BLaER1 treated with 17β-estradiol and CSF1 and Interleukin-3, amounts not matched to agents 10 nM and 100 nM (cell line): ENCODE data around the gene ULBP2.
"Not testable (repeated sequence)": the region's sequence is repeated elsewhere in the genome, so short reads cannot be mapped to it uniquely, and the experiment has no call there.

Source experiments
- H3K27ac ChIP-seq, 11 experiments: shearing (Covaris generic); formaldehyde crosslinking; 2 replicates each; pipeline ENCODE4 v1.8.1; 2022
- H3K27me3 ChIP-seq, 11 experiments: shearing (Covaris generic); formaldehyde crosslinking; 2 replicates each; pipeline ENCODE4 v1.8.1; 2022
- H3K36me3 ChIP-seq, 11 experiments: shearing (Covaris generic); formaldehyde crosslinking; 2 replicates each; pipeline ENCODE4 v1.8.1; 2022
- H3K4me1 ChIP-seq, 10 experiments: shearing (Covaris generic); formaldehyde crosslinking; 2 replicates each; pipeline ENCODE4 v1.8.1; 2022
- H3K4me2 ChIP-seq, 11 experiments: shearing (Covaris generic); formaldehyde crosslinking; 2 replicates each; pipeline ENCODE4 v1.8.1; 2022
- H3K4me3 ChIP-seq, 10 experiments: shearing (Covaris generic); formaldehyde crosslinking; 2 replicates each; pipeline ENCODE4 v1.8.1; 2022
- H3K9ac ChIP-seq, 11 experiments: shearing (Covaris generic); formaldehyde crosslinking; 2 replicates each; pipeline ENCODE4 v1.8.1; 2022
- H3K9me3 ChIP-seq, 11 experiments: shearing (Covaris generic); formaldehyde crosslinking; replicated peaks in 1 of 11; 2 replicates each; pipeline ENCODE4 v1.8.1; 2022
- H4K20me1 ChIP-seq, 11 experiments: shearing (Covaris generic); formaldehyde crosslinking; 2 replicates each; pipeline ENCODE4 v1.8.1; 2022
- Cebpa-rat ChIP-seq, 11 experiments: shearing (Covaris generic); IDR thresholded peaks; 2 replicates each; pipeline ENCODE4 v1.8.1; 2022

Gene ULBP2

GRCh38 chr6:149923327-149923986 lies 18.4 kb upstream of the ULBP2 start:
- Histone ChIP-seq H3K4me2 (peak overlapping the region in 6 of 11 experiments; percentile 15 to 42 (median 32); a peak in 5 of 22 replicates), H3K27ac (no peak overlapping the region), H3K4me3 (peak overlapping the region in 8 of 10 experiments; percentile 0 to 41 (median 20); a peak in 4 of 20 replicates), H3K9me3 (peaks cover 14 to 28% (median 21%) of the 10 kb centered on the region in 11 experiments), H3K36me3 (no peaks in the 10 kb centered on the region), H4K20me1 (peaks cover 0 to 15% (median 0%) of the 10 kb centered on the region in 11 experiments; a peak in 2 of 22 replicates), H3K9ac (no peak overlapping the region), H3K4me1 (peaks cover 0 to 17% (median 7%) of the 10 kb centered on the region in 10 experiments; a peak in 13 of 20 replicates), H3K27me3 (peaks cover 61 to 87% (median 80%) of the 10 kb centered on the region in 11 experiments)
- TF ChIP-seq Cebpa-rat (IDR thresholded peaks at IDR 0.05) = no peak

GRCh38 chr6:149924206-149924932 lies 17.4 kb upstream of the ULBP2 start:
- no peak overlapping the region for H3K4me2 ChIP-seq
- no peak overlapping the region for H3K4me3 ChIP-seq
- no peak overlapping the region for H3K9ac ChIP-seq
- H3K27ac ChIP-seq = no peak overlapping the region
- peaks cover 14 to 28% (median 21%) of the 10 kb centered on the region in 11 experiments for H3K9me3 ChIP-seq
- H3K36me3 ChIP-seq = no peaks in the 10 kb centered on the region
- TF ChIP-seq Cebpa-rat (IDR thresholded peaks at IDR 0.05) = no peak
- H3K4me1 ChIP-seq = peaks cover 0 to 17% (median 7%) of the 10 kb centered on the region in 10 experiments; a peak in 13 of 20 replicates
- H3K27me3 ChIP-seq = peaks cover 67 to 96% (median 89%) of the 10 kb centered on the region in 11 experiments
- H4K20me1 ChIP-seq = peaks cover 0 to 15% (median 0%) of the 10 kb centered on the region in 11 experiments; a peak in 2 of 22 replicates

- Histone ChIP-seq H3K36me3 (no peaks in the 10 kb centered on the region), H3K4me3 (no peak overlapping the region), H4K20me1 (peaks cover 0 to 15% (median 0%) of the 10 kb centered on the region in 11 experiments; a peak in 2 of 22 replicates), H3K4me2 (no peak overlapping the region), H3K27ac (no peak overlapping the region), H3K4me1 (peaks cover 0 to 17% (median 7%) of the 10 kb centered on the region in 10 experiments; a peak in 13 of 20 replicates), H3K9me3 (peaks cover 14 to 28% (median 21%) of the 10 kb centered on the region in 11 experiments), H3K27me3 (peaks cover 72 to 100% (median 92%) of the 10 kb centered on the region in 11 experiments), H3K9ac (no peak overlapping the region)
- TF ChIP-seq Cebpa-rat (IDR thresholded peaks at IDR 0.05) = no peak
Observed at GRCh38 chr6:149924933-149925252, 16.9 kb upstream of the ULBP2 start.

- H3K4me1 ChIP-seq = peaks cover 0 to 17% (median 7%) of the 10 kb centered on the region in 10 experiments; a peak in 13 of 20 replicates
- peak overlapping the region; percentile 72 to 97 (median 82) for H3K4me2 ChIP-seq
- no peak for TF ChIP-seq Cebpa-rat (IDR thresholded peaks at IDR 0.05)
- H3K9me3 ChIP-seq = peaks cover 14 to 28% (median 21%) of the 10 kb centered on the region in 11 experiments
- peaks cover 77 to 100% (median 92%) of the 10 kb centered on the region in 11 experiments for H3K27me3 ChIP-seq
- peak overlapping the region; percentile 47 to 71 (median 57) for H3K4me3 ChIP-seq
- peak overlapping the region in 3 of 11 experiments; percentile 33 to 47 (median 46); a peak in 4 of 22 replicates for H3K27ac ChIP-seq
- no peaks in the 10 kb centered on the region for H3K36me3 ChIP-seq
- peaks cover 0 to 15% (median 0%) of the 10 kb centered on the region in 11 experiments; a peak in 2 of 22 replicates for H4K20me1 ChIP-seq
- peak overlapping the region in 8 of 11 experiments; percentile 16 to 74 (median 58); a peak in 11 of 22 replicates for H3K9ac ChIP-seq
Observed at GRCh38 chr6:149925253-149925973, 16.4 kb upstream of the ULBP2 start.

- Histone ChIP-seq H3K27ac (peak overlapping the region in 3 of 11 experiments; percentile 33 to 47 (median 46); a peak in 4 of 22 replicates), H3K4me2 (peak overlapping the region; percentile 72 to 97 (median 82)), H3K9me3 (peaks cover 14 to 28% (median 21%) of the 10 kb centered on the region in 11 experiments), H3K36me3 (no peaks in the 10 kb centered on the region), H4K20me1 (peaks cover 0 to 15% (median 0%) of the 10 kb centered on the region in 11 experiments; a peak in 2 of 22 replicates), H3K27me3 (peaks cover 76 to 100% (median 92%) of the 10 kb centered on the region in 11 experiments), H3K9ac (peak overlapping the region in 8 of 11 experiments; percentile 16 to 74 (median 58); a peak in 11 of 22 replicates), H3K4me1 (peaks cover 0 to 17% (median 7%) of the 10 kb centered on the region in 10 experiments; a peak in 13 of 20 replicates), H3K4me3 (peak overlapping the region; percentile 47 to 71 (median 57))
- TF ChIP-seq Cebpa-rat (IDR thresholded peaks at IDR 0.05) = no peak
Observed at GRCh38 chr6:149925974-149926777, 15.6 kb upstream of the ULBP2 start.

- H3K27ac ChIP-seq, H3K4me2 ChIP-seq, H3K9ac ChIP-seq, H3K4me3 ChIP-seq, H3K36me3 ChIP-seq: not testable (repeated sequence)
- Histone ChIP-seq H3K27me3 (peaks cover 67 to 100% (median 92%) of the 10 kb centered on the region in 11 experiments), H4K20me1 (peaks cover 0 to 15% (median 0%) of the 10 kb centered on the region in 11 experiments; a peak in 2 of 22 replicates), H3K9me3 (peaks cover 14 to 28% (median 21%) of the 10 kb centered on the region in 11 experiments), H3K4me1 (peaks cover 0 to 17% (median 7%) of the 10 kb centered on the region in 10 experiments; a peak in 13 of 20 replicates)
Observed at GRCh38 chr6:149927025-149927424, 14.8 kb upstream of the ULBP2 start.

- TF ChIP-seq Cebpa-rat (IDR thresholded peaks at IDR 0.05) = no peak
- H3K27me3 ChIP-seq = peaks cover 54 to 95% (median 81%) of the 10 kb centered on the region in 11 experiments
Observed at GRCh38 chr6:149929422-149929821, 12.4 kb upstream of the ULBP2 start.

More at GRCh38 chr6:149929422-149929821, 12.4 kb upstream of the ULBP2 start:
- Histone ChIP-seq H3K4me2 (no peak overlapping the region), H3K9ac (no peak overlapping the region), H3K4me1 (peaks cover 0 to 12% (median 7%) of the 10 kb centered on the region in 10 experiments; a peak in 13 of 20 replicates), H3K27ac (no peak overlapping the region), H3K36me3 (no peaks in the 10 kb centered on the region), H3K9me3 (peaks cover 0 to 4% (median 0%) of the 10 kb centered on the region in 11 experiments; a peak in 3 of 22 replicates), H4K20me1 (peaks cover 0 to 15% (median 0%) of the 10 kb centered on the region in 11 experiments; a peak in 2 of 22 replicates), H3K4me3 (no peak overlapping the region)
